ENCODE measurements around the gene VSX2.
A peak's percentile ranks its signal among the peaks of the same experiment; 100 is the strongest.

- TF ChIP-seq CTCF (IDR thresholded peaks at IDR 0.05; ENCODE audit: poor library complexity), result no peak
- TF ChIP-seq EZH2 (IDR thresholded peaks at IDR 0.05; ENCODE audit: borderline replicate concordance), result peak; percentile 61
Observed at GRCh38 chr14:74242780-74243042, 3.5 kb downstream of the VSX2 start.
